LoVo (cell line): ENCODE results near the gene FAM3C.

ENCODE experiments used
- DNase-seq: peaks from one replicate; pipeline ENCODE4 v3.0.0-alpha.2; 2016; ENCODE audit warnings: low spot score

The FAM3C gene

DNA sequence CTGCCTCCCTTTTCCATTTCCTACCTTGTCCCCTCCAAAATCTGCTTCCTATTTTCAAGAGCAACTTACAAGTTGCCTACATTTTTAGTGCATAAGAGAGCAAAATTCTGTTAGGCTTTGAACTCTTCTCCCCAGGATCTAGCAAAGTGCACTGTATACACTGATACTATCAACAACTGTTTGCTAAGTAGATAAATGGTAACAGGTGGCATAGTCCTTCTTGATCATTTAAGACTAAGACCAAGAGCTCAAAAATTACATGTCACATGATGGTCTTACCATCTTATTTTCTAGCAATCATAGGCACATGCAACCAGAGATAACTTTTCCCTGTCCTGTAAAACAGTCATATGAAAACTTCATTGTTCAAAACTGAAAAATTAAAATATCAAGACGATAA, 16.2 kb downstream of the FAM3C start:
- DNase-seq, result no peak

DNA sequence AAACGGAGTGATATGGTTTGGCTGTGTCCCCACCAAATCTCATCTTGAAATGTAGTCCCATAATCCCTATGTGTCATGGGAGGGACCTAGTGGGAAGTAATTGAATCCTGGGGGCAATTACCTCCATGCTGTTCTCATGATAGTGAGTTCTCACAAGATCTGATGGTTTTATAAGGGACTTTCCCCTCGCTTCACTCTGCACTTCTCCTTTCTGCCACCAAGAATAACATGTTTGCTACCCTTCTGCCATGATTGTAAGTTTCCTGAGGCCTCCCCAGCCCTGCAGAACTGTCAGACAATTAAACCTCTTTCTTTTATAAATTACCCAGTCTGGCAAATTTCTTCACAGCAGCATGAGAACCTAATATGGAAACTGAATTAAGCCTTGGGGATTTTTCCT, 19.1 kb downstream of the FAM3C start:
- no peak for DNase-seq

DNA sequence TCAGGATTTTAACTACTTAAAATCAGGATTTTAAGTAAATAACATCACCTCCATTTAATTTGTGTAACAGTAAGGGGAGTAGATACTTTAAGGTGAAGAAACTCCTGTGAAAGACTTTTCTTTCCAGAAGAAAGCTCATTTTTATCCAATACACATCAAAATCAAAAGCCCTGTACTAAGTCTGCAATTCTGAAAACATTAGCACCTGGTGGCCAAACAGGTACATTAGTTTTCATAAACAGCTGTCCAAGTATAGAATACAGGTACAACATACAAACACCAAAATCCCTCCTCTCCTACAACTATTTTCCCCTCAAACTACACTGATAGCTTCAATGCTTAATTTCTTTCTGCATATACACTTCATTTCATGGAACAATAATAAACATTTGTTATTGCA, 22.9 kb downstream of the FAM3C start:
- no peak for DNase-seq

DNA sequence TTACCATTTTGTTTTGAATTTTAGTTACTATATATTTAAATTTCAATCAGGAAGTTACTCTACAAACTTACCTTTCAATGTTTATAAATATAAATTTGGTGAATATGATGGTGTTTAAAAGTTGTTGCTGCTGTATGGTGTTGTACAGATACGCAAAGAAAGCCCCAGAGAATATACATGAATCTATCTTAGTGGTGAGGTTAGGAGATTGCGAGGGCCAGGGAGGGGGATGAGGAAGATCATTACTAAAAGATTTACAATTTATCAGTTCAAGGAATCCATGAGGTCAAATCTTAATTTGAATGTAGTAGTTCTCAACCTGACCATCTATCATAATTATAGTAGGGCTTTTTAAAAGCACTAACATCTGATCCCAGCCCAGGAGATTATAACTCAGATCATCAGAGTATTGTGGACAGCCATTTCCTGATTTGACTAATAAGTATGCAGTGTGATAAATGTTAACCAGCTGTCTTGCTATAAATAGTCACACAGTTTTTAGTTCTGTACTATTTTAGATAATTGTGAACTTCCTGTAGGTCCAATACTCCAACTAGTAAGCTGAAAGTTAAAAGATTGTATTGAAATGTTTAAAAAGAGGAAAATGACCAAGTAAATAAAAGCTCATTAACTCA, 23.6 kb downstream of the FAM3C start:
- no peak for DNase-seq

DNA sequence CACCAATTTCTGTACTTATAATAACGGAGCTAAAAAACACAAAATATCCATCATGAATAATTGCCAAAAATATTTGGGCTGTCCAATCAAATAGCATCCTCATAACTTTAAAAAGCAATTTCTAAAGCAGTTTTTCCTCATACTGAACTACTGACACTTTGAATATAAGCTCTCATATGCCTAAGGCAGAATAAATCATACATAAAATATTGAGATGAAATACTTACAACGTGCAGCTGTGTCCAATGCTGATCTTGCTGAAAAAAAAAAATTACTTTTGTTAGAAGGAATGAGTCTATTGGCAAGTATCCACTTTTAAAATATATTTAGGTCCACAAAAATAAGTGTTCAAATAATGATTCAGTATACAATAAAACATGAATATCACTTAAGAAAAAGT, 24.2 kb downstream of the FAM3C start:
- DNase-seq, result no peak

DNA sequence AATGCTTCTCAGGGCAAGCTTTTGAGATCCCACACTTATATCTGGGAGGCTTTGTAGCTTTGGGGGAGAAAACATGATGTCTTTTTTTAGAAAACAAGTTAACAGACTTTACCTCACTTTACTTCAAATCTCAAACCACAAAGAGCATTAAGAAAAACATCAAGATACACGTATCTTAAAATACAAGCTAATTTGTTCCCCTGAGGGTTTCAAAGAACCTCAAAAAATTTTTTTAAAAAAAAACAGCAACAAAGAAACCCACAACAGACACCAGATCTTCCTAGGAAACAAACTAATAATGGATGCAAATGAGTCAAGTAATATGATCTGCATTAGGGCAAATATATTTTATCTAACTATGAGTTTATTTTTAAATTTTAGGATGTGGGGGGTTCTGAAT, 24.7 kb downstream of the FAM3C start:
- no peak for DNase-seq

DNA sequence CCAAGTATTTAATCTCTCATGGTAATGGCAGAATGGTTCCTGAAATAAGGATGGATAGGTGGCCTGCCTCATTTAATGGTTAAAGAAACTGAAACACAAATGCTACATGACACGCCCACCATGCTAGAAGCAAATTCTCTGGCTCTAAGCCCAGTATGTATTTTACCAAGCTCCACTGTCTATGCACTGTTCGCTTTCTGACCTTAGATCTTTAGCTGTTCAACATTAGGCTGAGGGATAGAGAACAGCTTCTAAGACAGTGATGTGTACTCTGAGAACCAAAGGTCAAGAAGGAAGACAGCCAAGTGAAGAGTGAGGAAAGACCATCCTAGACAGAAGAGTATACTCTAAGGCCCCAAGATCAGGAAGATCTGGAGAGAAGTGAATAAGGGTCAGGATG, 26.6 kb downstream of the FAM3C start:
- peak; percentile 74 for DNase-seq

DNA sequence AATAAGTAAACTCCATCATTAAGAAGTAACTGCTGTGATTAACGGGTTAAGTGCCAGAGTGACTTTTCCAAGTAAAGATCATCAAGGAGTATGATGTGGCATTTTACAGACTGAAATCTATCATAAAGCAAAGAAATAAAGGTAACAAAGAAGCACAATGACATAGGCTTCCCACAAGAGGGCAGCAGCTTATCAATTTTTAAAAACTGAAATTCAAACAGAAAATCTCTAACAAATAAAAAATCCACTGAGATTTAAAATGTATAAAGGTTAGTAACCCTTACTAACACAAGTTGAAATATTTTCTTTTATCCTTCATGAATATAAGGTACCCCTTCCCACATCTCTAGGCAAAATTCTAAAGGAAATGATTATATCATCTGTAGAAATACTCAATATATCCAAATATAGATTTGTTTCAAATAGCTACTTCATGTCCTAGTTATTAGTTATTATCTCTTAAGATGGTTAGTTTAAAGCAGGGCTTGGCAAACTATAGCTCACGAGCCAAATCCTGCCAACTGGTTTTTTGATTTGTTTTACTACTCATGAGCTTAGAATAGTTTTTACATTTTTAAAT, 29.2 kb downstream of the FAM3C start:
- DNase-seq, result peak; percentile 66

DNA sequence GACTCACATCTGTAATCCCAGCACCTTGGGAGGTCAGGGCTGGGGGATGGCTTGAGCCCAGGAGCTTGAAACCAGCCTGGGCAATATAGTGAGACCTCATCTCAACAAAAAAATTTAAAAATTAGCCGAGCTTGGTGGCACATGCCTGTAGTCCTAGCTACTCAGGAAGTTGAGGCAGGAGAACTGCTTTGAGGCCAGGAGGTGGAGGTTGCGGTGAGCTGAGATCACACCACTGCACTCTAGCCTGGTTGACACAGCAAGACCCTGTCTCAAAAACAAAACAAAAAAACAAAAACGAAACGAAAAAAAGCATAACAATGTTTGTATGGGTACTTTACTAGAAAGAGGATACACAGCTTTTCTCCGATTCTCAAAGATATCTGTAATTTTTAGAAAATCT, 35.5 kb downstream of the FAM3C start:
- DNase-seq, result no peak

DNA sequence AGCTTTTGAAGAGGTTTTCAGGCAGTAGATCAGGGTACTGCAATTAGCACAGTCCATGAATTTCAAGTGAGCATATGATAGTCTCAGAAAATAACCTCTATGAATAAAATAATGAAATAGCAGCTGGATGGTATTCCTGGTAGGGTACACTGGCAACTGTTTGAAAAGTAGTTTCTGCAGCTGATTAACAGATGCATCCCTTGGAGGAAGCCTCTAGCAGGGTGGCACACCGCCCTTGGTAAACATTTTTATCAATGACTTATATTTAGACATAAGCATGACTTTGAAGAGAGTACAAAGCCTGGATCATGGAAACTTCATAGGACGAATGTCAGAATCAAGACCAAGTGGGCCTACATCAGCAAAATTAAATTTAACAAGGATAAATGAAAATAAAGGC, 40.5 kb downstream of the FAM3C start:
- no peak for DNase-seq

DNA sequence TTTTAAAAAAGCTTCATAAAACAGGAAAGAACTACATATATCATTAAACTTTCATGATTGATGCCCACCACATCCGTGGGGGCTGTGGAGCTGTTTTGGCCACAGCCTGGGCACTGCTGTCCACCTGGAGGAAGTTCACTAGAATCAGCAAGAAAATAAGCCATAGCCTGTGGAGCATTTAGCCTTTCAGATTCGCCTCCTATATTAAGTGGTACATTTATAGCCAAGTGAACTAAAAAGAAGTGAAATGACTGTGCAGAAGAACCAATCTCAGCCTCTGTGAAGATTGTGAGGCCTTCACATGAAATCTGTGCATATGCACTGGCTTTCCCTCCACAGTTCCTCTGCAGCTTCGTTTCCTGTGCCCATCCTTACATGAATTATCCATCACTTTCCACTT, 43.8 kb downstream of the FAM3C start:
- no peak for DNase-seq

DNA sequence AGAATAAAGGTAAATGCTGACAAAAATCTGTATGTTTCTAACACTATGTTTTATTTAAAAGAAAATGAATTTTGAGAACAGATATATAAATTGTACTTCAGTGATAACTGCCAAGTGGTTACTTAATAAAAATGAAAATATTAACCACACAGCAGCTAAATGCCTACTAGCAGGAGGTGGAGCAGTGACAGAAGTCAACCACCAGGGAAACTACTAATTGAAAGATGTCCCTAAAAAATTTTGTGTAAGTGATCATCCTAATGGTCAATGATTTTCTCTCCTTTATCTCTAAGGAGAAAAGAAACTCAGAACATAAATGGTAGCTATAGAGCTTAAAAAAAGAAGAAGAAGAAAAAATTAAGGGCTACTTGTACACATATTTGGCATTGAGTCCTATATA, 44.4 kb downstream of the FAM3C start:
- DNase-seq, result no peak

DNA sequence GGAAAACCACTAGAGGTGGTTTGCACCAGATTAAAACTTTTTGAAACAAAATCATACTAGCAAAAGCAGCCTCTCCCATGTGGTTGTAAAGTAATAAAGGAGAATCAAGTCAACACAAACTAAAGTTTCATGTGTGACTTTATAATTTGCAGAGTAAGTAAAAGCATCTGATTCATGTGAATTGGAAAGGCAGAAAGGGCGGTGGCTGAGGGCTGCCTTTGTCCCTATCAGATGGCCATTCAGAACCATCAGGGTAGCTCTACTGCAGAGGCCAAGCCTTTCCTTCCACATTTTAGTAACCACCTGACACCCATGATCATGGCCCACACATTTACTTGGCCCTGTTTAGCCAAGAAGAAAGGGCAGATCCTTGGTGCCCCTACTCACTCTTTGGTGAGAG, 51.6 kb downstream of the FAM3C start:
- DNase-seq, result no peak

DNA sequence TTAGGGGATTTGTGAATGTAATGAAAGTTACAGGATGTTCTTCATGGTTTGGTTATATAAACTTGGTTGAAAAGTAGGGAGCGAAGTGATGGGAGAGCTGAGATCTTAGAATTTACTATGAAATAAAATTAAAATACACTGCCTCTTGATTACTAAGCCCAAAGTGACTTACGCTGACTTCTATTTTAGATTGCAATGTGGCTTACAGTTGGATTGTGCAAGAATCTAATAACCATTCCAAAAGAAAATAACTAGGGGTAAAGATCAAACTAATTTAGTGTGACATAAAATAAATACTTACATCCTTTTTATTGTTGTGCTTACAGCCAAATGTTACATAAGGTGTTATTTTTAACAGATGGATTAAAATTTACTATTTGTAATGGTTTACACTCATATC, 52.0 kb downstream of the FAM3C start:
- no peak for DNase-seq

DNA sequence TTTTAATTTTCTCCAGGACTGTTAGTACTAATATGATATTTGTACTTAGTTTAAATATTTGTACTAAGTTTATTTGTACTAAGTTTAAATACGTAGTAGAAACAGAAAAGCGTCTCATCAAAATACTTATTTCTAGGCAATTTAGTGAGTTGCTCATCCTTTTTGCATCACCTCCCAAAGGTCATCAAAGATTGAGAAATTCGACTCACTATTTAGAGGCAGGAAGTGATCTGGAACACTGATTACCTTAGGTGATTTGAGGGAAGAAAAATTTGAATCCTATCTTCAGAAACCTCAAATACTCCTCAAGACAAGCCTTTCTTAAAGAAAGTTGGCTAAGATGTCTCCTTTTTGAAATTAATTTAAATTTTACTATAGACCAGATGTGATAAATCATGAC, 52.8 kb downstream of the FAM3C start:
- no peak for DNase-seq

DNA sequence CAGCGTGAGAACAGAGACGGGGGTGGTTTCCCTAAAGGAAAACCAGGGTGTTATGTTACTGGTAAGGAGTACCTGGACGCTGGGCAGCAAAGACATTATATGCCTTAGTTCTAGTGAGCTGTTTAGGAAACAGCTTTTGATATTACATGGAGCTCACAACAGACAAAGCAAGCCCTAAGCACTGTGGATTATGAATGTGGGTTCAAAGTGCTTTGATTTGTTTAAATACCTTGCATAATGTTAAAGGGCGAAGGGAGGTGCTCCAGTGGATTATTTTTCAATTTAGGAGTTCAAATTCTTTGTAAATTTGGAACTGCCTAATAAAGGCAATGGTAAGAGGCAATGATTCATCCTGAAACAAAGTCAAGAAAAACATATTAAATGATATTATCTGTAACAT, 53.5 kb downstream of the FAM3C start:
- DNase-seq, result no peak

DNA sequence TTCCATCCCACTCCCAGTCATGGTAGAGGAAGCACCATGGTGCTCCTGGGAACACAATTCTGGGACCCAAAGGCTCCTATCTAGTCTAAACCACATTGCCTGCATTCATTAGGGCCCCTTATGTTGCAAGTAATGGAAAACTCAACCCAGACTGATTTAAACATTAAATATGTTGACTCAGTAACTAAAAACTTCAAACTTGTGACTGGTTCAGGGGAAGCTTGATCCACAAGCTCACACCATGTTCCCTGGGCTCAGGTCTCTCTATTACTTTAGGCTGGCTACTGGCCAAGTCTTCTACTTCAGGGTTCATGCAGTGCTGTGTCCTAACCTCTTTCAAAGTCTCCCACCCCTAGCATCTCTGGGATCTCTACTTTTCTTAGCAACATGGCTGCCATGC, 54.2 kb downstream of the FAM3C start:
- no peak for DNase-seq

DNA sequence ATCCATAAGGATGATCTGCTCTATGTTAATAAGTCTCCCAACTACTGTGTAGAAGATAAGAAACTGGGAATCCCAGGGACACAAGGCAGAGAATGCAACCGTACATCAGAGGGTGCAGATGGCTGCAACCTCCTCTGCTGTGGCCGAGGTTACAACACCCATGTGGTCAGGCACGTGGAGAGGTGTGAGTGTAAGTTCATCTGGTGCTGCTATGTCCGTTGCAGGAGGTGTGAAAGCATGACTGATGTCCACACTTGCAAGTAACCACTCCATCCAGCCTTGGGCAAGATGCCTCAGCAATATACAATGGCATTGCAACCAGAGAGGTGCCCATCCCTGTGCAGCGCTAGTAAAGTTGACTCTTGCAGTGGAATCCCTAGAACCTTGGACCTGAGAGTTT, 57.0 kb downstream of the FAM3C start:
- no peak for DNase-seq

DNA sequence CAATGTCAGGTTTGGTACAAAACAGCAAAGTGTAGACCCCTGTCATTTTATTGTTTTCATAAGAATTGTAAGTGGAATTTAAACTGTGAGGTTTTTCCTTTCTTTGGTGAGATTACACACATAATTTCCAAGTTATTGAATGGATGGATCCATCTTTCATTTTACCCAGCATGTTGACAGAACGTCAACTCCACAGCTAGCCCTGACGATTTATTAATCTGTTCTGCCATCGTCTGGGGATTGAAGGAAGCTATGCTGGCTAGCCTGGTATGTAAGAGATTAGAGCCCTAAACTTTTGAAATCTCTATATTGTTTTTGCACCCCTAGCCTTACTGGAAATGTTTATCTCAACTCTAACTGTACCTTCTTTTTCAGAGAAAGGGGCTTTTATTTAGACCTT, 58.7 kb downstream of the FAM3C start:
- no peak for DNase-seq

DNA sequence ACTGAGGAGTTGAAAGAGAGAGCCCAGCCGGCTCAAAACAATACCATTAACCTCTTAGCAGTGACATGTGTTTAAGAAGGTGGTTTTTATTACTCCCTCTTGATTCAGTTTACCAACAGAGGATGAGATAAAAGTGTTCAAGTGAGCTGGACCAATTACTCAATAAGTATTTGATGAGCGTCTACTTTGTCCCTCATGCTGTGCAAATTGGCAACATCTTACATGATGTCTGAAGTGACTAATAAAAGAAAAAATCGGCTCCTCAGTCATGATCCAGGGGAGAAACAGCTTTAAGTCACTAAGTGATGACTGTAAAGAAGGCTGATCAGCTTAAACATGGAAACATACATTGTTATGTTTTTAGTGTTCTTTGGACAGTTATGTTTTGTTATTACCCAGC, 59.5 kb downstream of the FAM3C start:
- no peak for DNase-seq

DNA sequence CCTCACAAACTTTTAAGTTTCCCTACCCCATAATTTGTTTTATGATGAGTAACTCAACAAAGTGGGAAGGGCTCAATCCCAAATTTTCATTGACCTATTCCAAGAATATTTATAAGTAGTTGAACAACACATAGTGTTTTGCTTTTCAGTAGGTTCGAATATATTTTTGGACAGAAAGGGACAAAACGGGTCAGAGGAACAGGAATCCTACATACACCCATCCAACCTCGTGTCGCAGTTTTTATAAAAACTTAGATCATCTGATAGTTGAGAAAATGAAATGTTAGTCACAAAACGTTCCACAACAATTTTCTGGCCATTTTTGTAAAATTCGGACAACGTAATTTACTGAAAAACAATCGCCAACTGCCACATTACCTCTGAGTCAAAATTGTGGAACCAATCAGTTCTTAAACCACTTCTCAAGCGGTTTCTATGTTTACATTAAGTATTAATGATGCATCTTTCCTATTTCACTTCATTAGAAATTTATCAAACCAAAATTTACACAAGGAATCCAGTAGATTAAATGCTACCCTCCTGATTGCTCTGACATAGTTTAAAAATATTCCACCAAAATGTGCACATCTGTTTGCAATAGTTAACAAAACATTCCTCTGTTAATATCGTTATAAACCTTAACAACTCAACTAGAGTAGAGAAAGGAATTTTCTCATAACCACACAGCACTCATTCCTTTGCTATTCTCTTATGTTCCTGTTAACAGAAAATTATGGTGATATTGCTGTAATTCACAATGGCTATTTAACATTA, 61.0 kb downstream of the FAM3C start:
- DNase-seq, result no peak

DNA sequence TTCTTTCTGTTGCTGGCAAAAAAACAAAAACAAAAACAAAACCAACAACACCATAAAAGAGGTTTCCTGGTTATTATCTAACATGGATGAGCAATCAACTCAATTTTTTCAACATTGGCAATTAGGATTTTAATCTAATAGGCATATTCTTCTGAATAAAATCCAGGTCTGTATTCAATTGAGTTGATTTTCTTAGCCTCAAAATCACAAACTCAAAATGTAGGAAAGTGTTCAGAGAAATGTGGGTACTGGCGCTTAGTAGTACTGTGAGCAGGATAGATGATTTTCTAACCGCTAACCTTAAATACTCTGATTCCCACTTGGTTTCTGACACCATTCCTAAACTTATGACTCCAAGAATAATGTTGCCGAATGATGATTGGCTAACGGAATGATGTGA, 61.7 kb downstream of the FAM3C start:
- DNase-seq, result no peak

DNA sequence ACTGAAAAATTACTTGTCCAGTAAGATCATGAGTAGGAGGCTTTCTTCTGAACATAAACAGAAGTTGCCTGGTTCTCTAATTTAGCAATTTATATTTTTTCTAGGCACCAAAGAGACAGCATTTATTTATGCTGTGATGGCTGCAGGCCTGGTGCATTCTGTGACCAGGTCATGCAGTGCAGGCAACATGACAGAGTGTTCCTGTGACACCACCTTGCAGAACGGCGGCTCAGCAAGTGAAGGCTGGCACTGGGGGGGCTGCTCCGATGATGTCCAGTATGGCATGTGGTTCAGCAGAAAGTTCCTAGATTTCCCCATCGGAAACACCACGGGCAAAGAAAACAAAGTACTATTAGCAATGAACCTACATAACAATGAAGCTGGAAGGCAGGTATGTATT, 64.5 kb downstream of the FAM3C start:
- DNase-seq, result no peak

DNA sequence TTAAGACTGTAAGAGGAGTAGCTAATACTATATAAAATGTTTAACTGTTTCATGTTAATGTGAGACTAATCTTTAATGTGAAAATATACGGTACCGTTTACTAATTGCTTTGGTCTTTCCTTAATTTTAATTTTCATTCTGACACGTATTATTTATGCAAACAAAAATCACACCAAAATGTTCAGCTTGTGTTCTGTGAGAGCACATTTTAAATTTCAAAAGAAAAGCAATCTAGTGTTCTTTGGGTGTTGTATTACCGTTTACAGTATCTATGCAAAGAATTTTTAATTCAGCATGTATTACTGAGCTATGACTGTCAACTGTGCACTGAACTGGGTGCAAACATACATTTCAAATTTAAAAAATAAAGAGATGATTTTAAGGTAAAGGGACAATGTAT, 65.1 kb downstream of the FAM3C start:
- no peak for DNase-seq
